Loucy (cell line): ENCODE data around the gene INPP5J.
"Not testable (repeated sequence)": the region's sequence is repeated elsewhere in the genome, so short reads cannot be mapped to it uniquely, and the experiment has no call there.

Experiments used
- H2AFZ ChIP-seq: fragments of 200-600 bp; sonication (generic); 2 replicates; pipeline ENCODE4 v1.6.0; 2016; ENCODE audit warnings: antibody characterized with exemption, mild to moderate bottlenecking, low read length, moderate library complexity
- H3F3A ChIP-seq: fragments of 200-600 bp; 2 replicates; pipeline ENCODE4 v1.6.0; 2016; ENCODE audit warnings: antibody characterized with exemption, low read depth, mild to moderate bottlenecking
- H3K27me3 ChIP-seq: fragments of 200-600 bp; sonication (generic); 2 replicates; pipeline ENCODE4 v1.6.1; 2014; ENCODE audit warnings: low read length, mild to moderate bottlenecking; ENCODE audit not compliant: insufficient read depth, poor library complexity, severe bottlenecking
- H3K36me3 ChIP-seq: fragments of 200-600 bp; sonication (generic); 2 replicates; pipeline ENCODE4 v1.6.1; 2016; ENCODE audit warnings: low read length; ENCODE audit not compliant: insufficient read depth
- H3K4me1 ChIP-seq: fragments of 200-600 bp; sonication (generic); 2 replicates; pipeline ENCODE4 v1.5.1; 2014; ENCODE audit warnings: low read length, mild to moderate bottlenecking; ENCODE audit not compliant: insufficient read depth, poor library complexity, severe bottlenecking
- H3K4me2 ChIP-seq: fragments of 200-600 bp; sonication (generic); 2 replicates; pipeline ENCODE4 v1.6.0; 2014; ENCODE audit warnings: antibody characterized with exemption, low read length, low read depth, mild to moderate bottlenecking; ENCODE audit not compliant: poor library complexity, severe bottlenecking
- H3K4me3 ChIP-seq: fragments of 200-600 bp; sonication (generic); 2 replicates; pipeline ENCODE4 v1.5.1; 2014; ENCODE audit warnings: low read length, mild to moderate bottlenecking, mixed read lengths; ENCODE audit not compliant: poor library complexity, severe bottlenecking
- H3K79me2 ChIP-seq: fragments of 200-600 bp; sonication (generic); 2 replicates; pipeline ENCODE4 v1.6.1; 2014; ENCODE audit warnings: low read length; ENCODE audit not compliant: insufficient read depth
- H3K9ac ChIP-seq: fragments of 200-600 bp; sonication (generic); 2 replicates; pipeline ENCODE4 v1.6.0; 2014; ENCODE audit warnings: mild to moderate bottlenecking, low read depth, low read length, moderate library complexity; ENCODE audit not compliant: poor library complexity, severe bottlenecking
- H3K9me2 ChIP-seq: fragments of 200-600 bp; sonication (generic); replicated peaks from 2 replicates; pipeline ENCODE4 v1.6.1; 2016; ENCODE audit warnings: low read depth, low read length, mixed read lengths
- H3K9me3 ChIP-seq: fragments of 200-600 bp; sonication (generic); 2 replicates; pipeline ENCODE4 v1.6.1; 2014; ENCODE audit warnings: mild to moderate bottlenecking, antibody characterized with exemption, low read length, low read depth; ENCODE audit not compliant: insufficient read depth
- H4K20me1 ChIP-seq: fragments of 200-600 bp; sonication (generic); 2 replicates; pipeline ENCODE4 v1.6.0; 2014; ENCODE audit warnings: antibody characterized with exemption, low read length, mild to moderate bottlenecking; ENCODE audit not compliant: insufficient read depth, poor library complexity, severe bottlenecking
- EZH2phosphoT487 ChIP-seq: fragments of 200-600 bp; IDR thresholded peaks from 2 replicates; pipeline ENCODE4 v1.6.1; 2018; ENCODE audit warnings: antibody characterized with exemption, mild to moderate bottlenecking, moderate library complexity, borderline replicate concordance
- TF ChIP-seq, protein P1 (sequence below): fragments of 200-600 bp; sonication (generic); conservative IDR thresholded peaks from 2 replicates; pipeline ENCODE4 v1.5.1; 2014; ENCODE audit warnings: mild to moderate bottlenecking, antibody characterized with exemption, low read length

Gene INPP5J

DNA sequence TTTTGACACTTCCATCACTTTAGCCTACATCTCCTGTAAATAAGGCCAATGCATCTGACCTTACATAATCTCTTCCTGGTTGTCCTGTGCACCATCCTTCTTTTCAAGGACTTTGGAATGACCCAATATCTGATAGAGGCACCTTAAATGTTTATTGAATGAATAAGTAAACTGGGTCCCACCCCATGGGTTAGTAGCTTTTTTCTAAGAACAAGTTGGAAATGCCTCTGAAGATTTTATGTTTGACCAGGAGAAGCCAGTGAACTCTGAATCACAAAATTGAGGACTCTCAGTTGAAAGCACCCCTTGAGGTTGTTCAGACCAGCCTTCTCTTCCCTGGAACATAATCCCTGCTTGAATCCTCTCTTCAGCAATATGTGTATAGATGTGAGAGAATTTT lies 38.6 kb downstream of the INPP5J start:
- Histone ChIP-seq H3K79me2 (peaks cover 23% of the 10 kb centered on the region), H3K4me2 (peak overlapping the region; percentile 93), H3K9me3 (no peaks in the 10 kb centered on the region), H3K9me2 (no peaks in the 10 kb centered on the region), H3K4me3 (peak overlapping the region; percentile 78), H3K9ac (peak overlapping the region; percentile 79), H3K4me1 (peaks cover 19% of the 10 kb centered on the region), H2AFZ (no peak overlapping the region), H3F3A (no peaks in the 10 kb centered on the region), H3K27me3 (peaks cover 31% of the 10 kb centered on the region), H3K36me3 (no peaks in the 10 kb centered on the region), H4K20me1 (no peaks in the 10 kb centered on the region)
- TF ChIP-seq EZH2phosphoT487, result no peak
- TF ChIP-seq, protein P1, sequence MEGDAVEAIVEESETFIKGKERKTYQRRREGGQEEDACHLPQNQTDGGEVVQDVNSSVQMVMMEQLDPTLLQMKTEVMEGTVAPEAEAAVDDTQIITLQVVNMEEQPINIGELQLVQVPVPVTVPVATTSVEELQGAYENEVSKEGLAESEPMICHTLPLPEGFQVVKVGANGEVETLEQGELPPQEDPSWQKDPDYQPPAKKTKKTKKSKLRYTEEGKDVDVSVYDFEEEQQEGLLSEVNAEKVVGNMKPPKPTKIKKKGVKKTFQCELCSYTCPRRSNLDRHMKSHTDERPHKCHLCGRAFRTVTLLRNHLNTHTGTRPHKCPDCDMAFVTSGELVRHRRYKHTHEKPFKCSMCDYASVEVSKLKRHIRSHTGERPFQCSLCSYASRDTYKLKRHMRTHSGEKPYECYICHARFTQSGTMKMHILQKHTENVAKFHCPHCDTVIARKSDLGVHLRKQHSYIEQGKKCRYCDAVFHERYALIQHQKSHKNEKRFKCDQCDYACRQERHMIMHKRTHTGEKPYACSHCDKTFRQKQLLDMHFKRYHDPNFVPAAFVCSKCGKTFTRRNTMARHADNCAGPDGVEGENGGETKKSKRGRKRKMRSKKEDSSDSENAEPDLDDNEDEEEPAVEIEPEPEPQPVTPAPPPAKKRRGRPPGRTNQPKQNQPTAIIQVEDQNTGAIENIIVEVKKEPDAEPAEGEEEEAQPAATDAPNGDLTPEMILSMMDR, result no peak

GRCh38 chr22:31162015-31162765 lies 39.4 kb downstream of the INPP5J start:
- H3K4me1 ChIP-seq, result peaks cover 19% of the 10 kb centered on the region
- no peak overlapping the region for H2AFZ ChIP-seq
- H3K4me3 ChIP-seq, result peak overlapping the region; percentile 78
- peak overlapping the region; percentile 93 for H3K4me2 ChIP-seq
- no peaks in the 10 kb centered on the region for H3K36me3 ChIP-seq
- no peaks in the 10 kb centered on the region for H4K20me1 ChIP-seq
- no peaks in the 10 kb centered on the region for H3K9me3 ChIP-seq
- H3K27me3 ChIP-seq, result peaks cover 23% of the 10 kb centered on the region
- no peaks in the 10 kb centered on the region for H3F3A ChIP-seq
- peak overlapping the region; percentile 79 for H3K9ac ChIP-seq
- H3K79me2 ChIP-seq, result peaks cover 23% of the 10 kb centered on the region
- TF ChIP-seq EZH2phosphoT487, result no peak
- TF ChIP-seq, protein P1, result peak; percentile 13; the same call in 1 of the 2 replicates
- no peaks in the 10 kb centered on the region for H3K9me2 ChIP-seq

GRCh38 chr22:31170971-31171370 lies 48.2 kb downstream of the INPP5J start:
- Histone ChIP-seq H3K79me2 (peaks cover 10% of the 10 kb centered on the region; the same call in 1 of the 2 replicates), H3K27me3 (no peaks in the 10 kb centered on the region), H3K4me1 (peaks cover 5% of the 10 kb centered on the region), H2AFZ (no peak overlapping the region), H4K20me1 (no peaks in the 10 kb centered on the region), H3K9me3 (no peaks in the 10 kb centered on the region), H3K9ac (no peak overlapping the region), H3K36me3 (no peaks in the 10 kb centered on the region), H3K4me3 (no peak overlapping the region), H3K9me2 (no peaks in the 10 kb centered on the region), H3K4me2 (no peak overlapping the region), H3F3A (no peaks in the 10 kb centered on the region)
- TF ChIP-seq, protein P1, result no peak
- TF ChIP-seq EZH2phosphoT487, result no peak

- H3K36me3 ChIP-seq, H3K9me2 ChIP-seq, H3F3A ChIP-seq, H3K9ac ChIP-seq, H2AFZ ChIP-seq, H4K20me1 ChIP-seq, H3K4me2 ChIP-seq, H3K4me1 ChIP-seq, H3K27me3 ChIP-seq, H3K9me3 ChIP-seq, H3K4me3 ChIP-seq: not testable (repeated sequence)
- peaks cover 10% of the 10 kb centered on the region; the same call in 1 of the 2 replicates for H3K79me2 ChIP-seq
Observed at GRCh38 chr22:31171734-31172133, 49.0 kb downstream of the INPP5J start.
